PC-3 (cell line): ENCODE data around the gene STK33. TPM values are rescaled to one million over a fixed set of nuclear protein-coding genes. Genes with fewer than 3 reads are reported as not detected.

Source experiments
- ATAC-seq: fragments of 200-7000 bp; cut with Tn5 transposase; 2 replicates; pipeline ENCODE4 v1.9.1; 2020; ENCODE audit warnings: mild to moderate bottlenecking, moderate library complexity
- BruUV-seq: library from RNA; stranded (reverse); fragments of 400-500 nt; replicated peaks from 2 replicates; lab custom pipeline; 2021; lab: Mats Ljungman, UMichigan
- CTCF ChIA-PET: fragments of 300-600 bp; sonication (Branson Sonifier 250); formaldehyde crosslinking; loops from one replicate; lab custom pipeline; 2022; ENCODE audit warnings: antibody characterized with exemption; lab: Charles Lee
- POLR2A ChIA-PET: fragments of 300-600 bp; sonication (Branson Sonifier 250); formaldehyde crosslinking; loops from one replicate; lab custom pipeline; 2022; ENCODE audit warnings: antibody characterized with exemption; ENCODE audit not compliant: unreplicated experiment; lab: Charles Lee
- DNase-seq: peaks from one replicate; pipeline ENCODE4 v3.0.0-alpha.2; 2015
- H2AFZ ChIP-seq: fragments of 300-600 bp; sonication (generic); 2 replicates; pipeline ENCODE4 v1.6.0; 2016; ENCODE audit warnings: antibody characterized with exemption, low read length
- H3F3A ChIP-seq: fragments of 300-600 bp; sonication (generic); one replicate; pipeline ENCODE4 v1.6.0; 2017; ENCODE audit warnings: antibody characterized with exemption, low read length, control low read depth, mild to moderate bottlenecking; ENCODE audit not compliant: unreplicated experiment
- H3K27ac ChIP-seq: fragments of 300-600 bp; sonication (generic); 2 replicates; pipeline ENCODE4 v1.5.1; 2016; ENCODE audit warnings: mild to moderate bottlenecking, low read length
- H3K27me3 ChIP-seq: fragments of 300-600 bp; sonication (generic); 2 replicates; pipeline ENCODE4 v1.6.1; 2016; ENCODE audit warnings: low read length, mixed read lengths
- H3K36me3 ChIP-seq: fragments of 300-600 bp; sonication (generic); 2 replicates; pipeline ENCODE4 v1.6.1; 2016; ENCODE audit warnings: low read depth, mixed run types, low read length, mixed read lengths
- H3K4me1 ChIP-seq: fragments of 300-600 bp; sonication (generic); 2 replicates; pipeline ENCODE4 v1.5.1; 2016; ENCODE audit warnings: low read length; ENCODE audit not compliant: insufficient read depth
- H3K4me2 ChIP-seq: fragments of 300-600 bp; sonication (generic); 2 replicates; pipeline ENCODE4 v1.6.0; 2016; ENCODE audit warnings: low read length
- H3K4me3 ChIP-seq: fragments of 300-600 bp; sonication (generic); 2 replicates; pipeline ENCODE4 v1.5.1; 2016; ENCODE audit warnings: mild to moderate bottlenecking, low read length, mixed read lengths
- H3K79me2 ChIP-seq: fragments of 300-600 bp; sonication (generic); 2 replicates; pipeline ENCODE4 v1.6.1; 2017; ENCODE audit warnings: low read length, mixed read lengths
- H3K9ac ChIP-seq: fragments of 300-600 bp; sonication (generic); 2 replicates; pipeline ENCODE4 v1.6.0; 2016; ENCODE audit warnings: mild to moderate bottlenecking, low read length
- H3K9me2 ChIP-seq: fragments of 300-600 bp; sonication (generic); replicated peaks from 2 replicates; pipeline ENCODE4 v1.6.1; 2016; ENCODE audit warnings: mixed run types, low read length, mixed read lengths
- H3K9me3 ChIP-seq: fragments of 300-600 bp; sonication (generic); 2 replicates; pipeline ENCODE4 v1.6.1; 2016; ENCODE audit warnings: low read length, mixed read lengths
- H4K20me1 ChIP-seq: fragments of 300-600 bp; sonication (generic); 2 replicates; pipeline ENCODE4 v1.6.1; 2016; ENCODE audit warnings: low read length, mixed read lengths
- EZH2 ChIP-seq: fragments of 300-600 bp; sonication (generic); IDR thresholded peaks from one replicate; pipeline ENCODE4 v1.6.1; 2017; ENCODE audit warnings: antibody characterized with exemption, mild to moderate bottlenecking, low read length; ENCODE audit not compliant: unreplicated experiment
- EZH2phosphoT487 ChIP-seq: fragments of 300-600 bp; sonication (generic); IDR thresholded peaks from 2 replicates; pipeline ENCODE4 v1.6.1; 2018; ENCODE audit warnings: mild to moderate bottlenecking, antibody characterized with exemption, low read length, borderline replicate concordance
- intact Hi-C: fragments of 100-400 bp; cut with micrococcal nuclease; formaldehyde crosslinking; loops from 2 replicates; pipeline ENCODE4 v1.9.0; 2023
- total RNA-seq: library from RNA; depleted of rRNA; stranded (reverse); fragments of >200 nt; gene quantifications from 2 replicates; pipeline ENCODE4 v1.2.3, GENCODE V29; 2014
- TF ChIP-seq, protein P1 (sequence below): fragments of 300-600 bp; sonication (generic); conservative IDR thresholded peaks from 2 replicates; pipeline ENCODE4 v1.5.1; 2017; ENCODE audit warnings: antibody characterized with exemption, low read depth, mild to moderate bottlenecking, low read length

Gene STK33
- total RNA-seq, 1 experiment from 2014 or later = not detected

GRCh38 chr11:8503910-8504364, 90.1 kb downstream of the STK33 start:
- no peaks in the 10 kb centered on the region for H3K9me3 ChIP-seq
- CTCF ChIA-PET = no interaction called here
- DNase-seq (no peak), ATAC-seq (no peak)
- no peaks in the 10 kb centered on the region for H3F3A ChIP-seq
- H3K4me3 ChIP-seq = no peak overlapping the region
- H3K27ac ChIP-seq = no peak overlapping the region
- intact Hi-C loops = no loop called here
- no peaks in the 10 kb centered on the region for H3K79me2 ChIP-seq
- no peak overlapping the region for H3K4me2 ChIP-seq
- peaks cover 26% of the 10 kb centered on the region for H3K27me3 ChIP-seq
- POLR2A ChIA-PET = no interaction called here
- no peaks in the 10 kb centered on the region for H3K4me1 ChIP-seq
- H3K9ac ChIP-seq = no peak overlapping the region
- TF ChIP-seq EZH2phosphoT487 (no peak), EZH2 (no peak)
- TF ChIP-seq, protein P1, sequence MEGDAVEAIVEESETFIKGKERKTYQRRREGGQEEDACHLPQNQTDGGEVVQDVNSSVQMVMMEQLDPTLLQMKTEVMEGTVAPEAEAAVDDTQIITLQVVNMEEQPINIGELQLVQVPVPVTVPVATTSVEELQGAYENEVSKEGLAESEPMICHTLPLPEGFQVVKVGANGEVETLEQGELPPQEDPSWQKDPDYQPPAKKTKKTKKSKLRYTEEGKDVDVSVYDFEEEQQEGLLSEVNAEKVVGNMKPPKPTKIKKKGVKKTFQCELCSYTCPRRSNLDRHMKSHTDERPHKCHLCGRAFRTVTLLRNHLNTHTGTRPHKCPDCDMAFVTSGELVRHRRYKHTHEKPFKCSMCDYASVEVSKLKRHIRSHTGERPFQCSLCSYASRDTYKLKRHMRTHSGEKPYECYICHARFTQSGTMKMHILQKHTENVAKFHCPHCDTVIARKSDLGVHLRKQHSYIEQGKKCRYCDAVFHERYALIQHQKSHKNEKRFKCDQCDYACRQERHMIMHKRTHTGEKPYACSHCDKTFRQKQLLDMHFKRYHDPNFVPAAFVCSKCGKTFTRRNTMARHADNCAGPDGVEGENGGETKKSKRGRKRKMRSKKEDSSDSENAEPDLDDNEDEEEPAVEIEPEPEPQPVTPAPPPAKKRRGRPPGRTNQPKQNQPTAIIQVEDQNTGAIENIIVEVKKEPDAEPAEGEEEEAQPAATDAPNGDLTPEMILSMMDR = no peak
- no peaks in the 10 kb centered on the region for H3K9me2 ChIP-seq
- no TSS peak for BruUV-seq
- H2AFZ ChIP-seq = no peak overlapping the region
- H3K36me3 ChIP-seq = no peaks in the 10 kb centered on the region
- no peaks in the 10 kb centered on the region for H4K20me1 ChIP-seq

GRCh38 chr11:8501836-8502235, 92.2 kb downstream of the STK33 start:
- Histone ChIP-seq H2AFZ (no peak overlapping the region), H3K9me3 (no peaks in the 10 kb centered on the region), H3K27ac (no peak overlapping the region), H4K20me1 (no peaks in the 10 kb centered on the region), H3K27me3 (peaks cover 17% of the 10 kb centered on the region), H3K36me3 (no peaks in the 10 kb centered on the region), H3K79me2 (no peaks in the 10 kb centered on the region), H3K9me2 (no peaks in the 10 kb centered on the region), H3F3A (no peaks in the 10 kb centered on the region), H3K9ac (no peak overlapping the region), H3K4me1 (no peaks in the 10 kb centered on the region), H3K4me3 (no peak overlapping the region), H3K4me2 (no peak overlapping the region)
- peak; percentile 13 for DNase-seq
- TF ChIP-seq EZH2phosphoT487 (no peak), EZH2 (no peak)
- TF ChIP-seq, protein P1 = no peak
- ATAC-seq = no peak
- ChIA-PET CTCF (no interaction called here), POLR2A (no interaction called here)
- BruUV-seq = no TSS peak
- intact Hi-C loops = no loop called here

GRCh38 chr11:8488395-8488794, 105.6 kb downstream of the STK33 start:
- H3F3A ChIP-seq = no peaks in the 10 kb centered on the region
- intact Hi-C loops = no loop called here
- TF ChIP-seq, protein P1 = no peak
- H3K36me3 ChIP-seq = no peaks in the 10 kb centered on the region
- H4K20me1 ChIP-seq = no peaks in the 10 kb centered on the region
- ChIA-PET POLR2A (no interaction called here), CTCF (interaction anchor here (0.7 kb wide), 1 partner anchor 1047 kb away, joined by 3 read pairs; no protein-coding TSS in a partner anchor)
- no peak overlapping the region for H3K27ac ChIP-seq
- BruUV-seq = no TSS peak
- no peak overlapping the region for H2AFZ ChIP-seq
- H3K27me3 ChIP-seq = peaks cover 17% of the 10 kb centered on the region; the same call in 1 of the 2 replicates
- no peak for DNase-seq
- H3K4me1 ChIP-seq = no peaks in the 10 kb centered on the region
- no peaks in the 10 kb centered on the region for H3K9me2 ChIP-seq
- H3K4me2 ChIP-seq = no peak overlapping the region
- no peaks in the 10 kb centered on the region for H3K9me3 ChIP-seq
- no peak overlapping the region for H3K4me3 ChIP-seq
- no peaks in the 10 kb centered on the region for H3K79me2 ChIP-seq
- no peak overlapping the region for H3K9ac ChIP-seq
- no peak for ATAC-seq
